Measurements from ENCODE around the gene MRPL9. TPM values are rescaled to one million over a fixed set of nuclear protein-coding genes. Genes with fewer than 3 reads are reported as not detected.
"Not testable (repeated sequence)": the region's sequence is repeated elsewhere in the genome, so short reads cannot be mapped to it uniquely, and the experiment has no call there.

The MRPL9 gene
- total RNA-seq, 1 donor from 2014 or later = 40.0 TPM

- DNase-seq (ENCODE audit: low spot score) = no peak
Measured at GRCh38 chr1:151787689-151788088, 24.4 kb upstream of the MRPL9 start.

GRCh38 chr1:151783796-151784195 lies 20.5 kb upstream of the MRPL9 start:
- no peak for DNase-seq (ENCODE audit: low spot score)

GRCh38 chr1:151782741-151783140 lies 19.4 kb upstream of the MRPL9 start:
- no peak for DNase-seq (ENCODE audit: low spot score)

GRCh38 chr1:151782026-151782425 lies 18.7 kb upstream of the MRPL9 start:
- not testable (repeated sequence) for DNase-seq (ENCODE audit: low spot score)

- not testable (repeated sequence) for DNase-seq (ENCODE audit: low spot score)
Measured at GRCh38 chr1:151780736-151781135, 17.4 kb upstream of the MRPL9 start.

GRCh38 chr1:151779852-151780251 lies 16.6 kb upstream of the MRPL9 start:
- DNase-seq (ENCODE audit: low spot score) = no peak

GRCh38 chr1:151777317-151777716 lies 14.0 kb upstream of the MRPL9 start:
- no peak for DNase-seq (ENCODE audit: low spot score)

- no peak for DNase-seq (ENCODE audit: low spot score)
Measured at GRCh38 chr1:151776665-151777062, 13.4 kb upstream of the MRPL9 start.

GRCh38 chr1:151775894-151776664 lies 12.8 kb upstream of the MRPL9 start:
- no peak for DNase-seq (ENCODE audit: low spot score)

GRCh38 chr1:151774256-151774922 lies 11.1 kb upstream of the MRPL9 start:
- DNase-seq (ENCODE audit: low spot score) = no peak

- DNase-seq (ENCODE audit: low spot score) = no peak
Measured at GRCh38 chr1:151773702-151774101, 10.4 kb upstream of the MRPL9 start.

GRCh38 chr1:151769270-151769669 lies 6.0 kb upstream of the MRPL9 start:
- not testable (repeated sequence) for DNase-seq (ENCODE audit: low spot score)

GRCh38 chr1:151768351-151769066 lies 5.2 kb upstream of the MRPL9 start:
- peak; percentile 21 for DNase-seq (ENCODE audit: low spot score)

- DNase-seq (ENCODE audit: low spot score) = no peak
Measured at GRCh38 chr1:151763990-151764389, 694 bp upstream of the MRPL9 start.

- DNase-seq (ENCODE audit: low spot score) = no peak
Measured at GRCh38 chr1:151760597-151761385, 2.5 kb downstream of the MRPL9 start.

GRCh38 chr1:151759241-151759640 lies 4.1 kb downstream of the MRPL9 start:
- DNase-seq (ENCODE audit: low spot score) = no peak

- no peak for DNase-seq (ENCODE audit: low spot score)
Measured at GRCh38 chr1:151756291-151756690, 7.0 kb downstream of the MRPL9 start.

GRCh38 chr1:151741516-151741915 lies 21.8 kb downstream of the MRPL9 start:
- DNase-seq (ENCODE audit: low spot score) = no peak

- DNase-seq (ENCODE audit: low spot score) = peak; percentile 72
Measured at GRCh38 chr1:151739590-151740355, 23.5 kb downstream of the MRPL9 start.

GRCh38 chr1:151737479-151737878 lies 25.8 kb downstream of the MRPL9 start:
- no peak for DNase-seq (ENCODE audit: low spot score)

- no peak for DNase-seq (ENCODE audit: low spot score)
Measured at GRCh38 chr1:151737026-151737425, 26.3 kb downstream of the MRPL9 start.
